HG02763 (cell line): ENCODE data around the gene KCP.

Experiments
- ATAC-seq: cut with Tn5 transposase; IDR thresholded peaks from one replicate; pipeline ENCODE4 v1.9.1; 2021; ENCODE audit warnings: mild to moderate bottlenecking, moderate library complexity; ENCODE audit not compliant: unreplicated experiment

KCP gene

DNA sequence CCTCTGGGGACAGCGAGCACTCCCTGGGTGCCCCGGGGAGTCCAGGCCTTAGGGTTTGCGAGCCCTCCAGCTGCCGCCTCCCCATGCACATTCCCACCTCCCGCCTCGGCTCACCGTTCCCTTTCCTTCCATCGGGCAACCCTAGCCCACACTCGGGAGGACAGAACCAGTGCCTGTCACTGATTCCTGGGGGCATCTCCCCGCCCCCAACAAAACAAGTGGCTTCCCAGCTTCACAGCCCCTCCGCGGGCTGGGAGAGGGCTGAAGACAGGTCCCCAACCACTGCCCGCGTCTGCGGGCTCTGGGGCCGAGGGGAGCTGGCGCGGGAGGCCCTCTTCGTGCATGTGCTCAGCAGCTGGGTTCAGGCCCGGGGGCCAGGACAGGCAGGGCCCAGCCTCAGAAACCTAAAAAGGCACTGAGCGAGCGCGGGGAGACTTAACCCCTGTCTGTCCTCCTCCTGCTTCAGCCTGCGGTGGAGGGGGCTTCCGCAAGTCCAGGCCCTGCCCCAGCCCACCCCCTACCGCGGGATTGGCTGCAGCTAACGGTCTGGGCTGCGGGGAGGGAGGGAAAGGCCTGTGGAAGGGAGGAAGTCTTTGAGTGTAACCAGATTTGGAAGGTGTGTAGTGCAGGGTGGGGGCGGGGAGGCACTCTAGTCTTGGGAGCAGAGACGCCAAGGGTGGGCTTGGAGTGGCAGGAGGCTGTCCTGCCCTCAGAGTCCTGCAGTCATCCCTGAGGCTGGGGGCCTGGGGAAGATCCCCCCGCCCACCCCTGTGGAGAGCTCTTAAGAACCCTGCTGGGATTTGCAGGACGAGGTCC lies 79.1 kb downstream of the KCP start:
- no peak for ATAC-seq

DNA sequence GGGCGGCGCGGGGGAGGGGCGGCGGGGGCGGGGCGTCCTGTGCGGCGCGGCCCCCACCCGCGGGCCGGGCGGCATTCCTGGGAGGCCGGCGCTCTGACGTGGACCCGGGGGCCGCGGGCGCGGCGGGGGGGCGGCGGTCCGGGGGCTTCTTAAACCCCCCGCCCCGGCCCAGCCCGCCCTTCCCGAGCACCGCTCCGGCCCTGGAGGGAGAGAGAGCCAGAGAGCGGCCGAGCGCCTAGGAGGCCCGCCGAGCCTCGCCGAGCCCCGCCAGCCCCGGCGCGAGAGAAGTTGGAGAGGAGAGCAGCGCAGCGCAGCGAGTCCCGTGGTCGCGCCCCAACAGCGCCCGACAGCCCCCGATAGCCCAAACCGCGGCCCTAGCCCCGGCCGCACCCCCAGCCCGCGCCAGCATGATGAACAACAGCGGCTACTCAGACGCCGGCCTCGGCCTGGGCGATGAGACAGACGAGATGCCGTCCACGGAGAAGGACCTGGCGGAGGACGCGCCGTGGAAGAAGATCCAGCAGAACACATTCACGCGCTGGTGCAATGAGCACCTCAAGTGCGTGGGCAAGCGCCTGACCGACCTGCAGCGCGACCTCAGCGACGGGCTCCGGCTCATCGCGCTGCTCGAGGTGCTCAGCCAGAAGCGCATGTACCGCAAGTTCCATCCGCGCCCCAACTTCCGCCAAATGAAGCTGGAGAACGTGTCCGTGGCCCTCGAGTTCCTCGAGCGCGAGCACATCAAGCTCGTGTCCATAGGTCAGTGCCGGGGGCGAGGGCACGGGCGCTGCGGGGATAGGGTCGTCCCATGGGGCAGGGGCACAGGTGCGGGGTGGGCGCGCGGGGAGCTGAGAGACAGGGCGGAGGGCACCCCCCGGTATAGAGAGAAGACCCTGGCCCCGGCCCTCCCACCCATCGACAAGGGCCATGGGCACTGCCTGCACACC lies 80.0 kb downstream of the KCP start, which contains the start of gene FLNC:
Gene FLNC (plus strand): TSS at position 176 of the 947 bp plus-strand sequence. CDS start 232 bp downstream, at position 408.
- ATAC-seq = no peak

DNA sequence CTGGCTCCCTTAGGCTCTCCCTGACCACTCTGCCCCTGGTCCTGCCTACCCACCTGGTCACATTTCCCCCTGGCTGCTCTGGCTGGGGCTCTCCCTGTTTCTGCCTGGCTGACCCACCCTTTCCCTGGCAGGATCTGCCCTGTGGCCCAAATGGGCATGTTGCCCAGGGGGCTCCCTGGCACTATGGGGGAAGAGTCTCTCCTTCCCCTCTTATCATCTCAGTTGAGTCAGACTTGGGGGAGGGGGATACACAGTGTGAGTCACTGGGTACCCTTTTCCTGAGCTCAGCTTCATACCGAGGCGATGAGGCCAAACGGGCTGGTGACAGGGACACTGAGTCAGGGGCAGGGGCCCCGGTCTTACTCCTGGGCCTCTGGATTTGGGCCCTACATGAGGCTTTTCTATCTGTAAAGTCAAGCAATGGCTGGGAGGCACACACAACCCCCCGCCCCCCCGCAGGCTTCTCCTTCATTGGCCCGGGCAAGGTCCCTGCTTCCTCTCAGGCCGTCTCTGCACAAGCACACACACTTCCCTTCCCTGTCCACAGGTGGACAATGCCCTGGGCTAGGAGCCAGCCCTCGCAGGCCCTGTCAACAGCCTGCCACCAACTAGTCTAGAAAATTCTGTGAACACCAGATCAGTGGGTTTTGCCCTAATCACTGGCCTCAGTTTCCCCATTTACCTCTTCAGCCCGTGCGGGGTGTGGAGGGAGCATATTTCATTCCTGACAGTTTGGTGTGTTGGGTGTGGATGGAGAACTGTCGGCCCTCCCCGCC lies 80.9 kb downstream of the KCP start:
- no peak for ATAC-seq

DNA sequence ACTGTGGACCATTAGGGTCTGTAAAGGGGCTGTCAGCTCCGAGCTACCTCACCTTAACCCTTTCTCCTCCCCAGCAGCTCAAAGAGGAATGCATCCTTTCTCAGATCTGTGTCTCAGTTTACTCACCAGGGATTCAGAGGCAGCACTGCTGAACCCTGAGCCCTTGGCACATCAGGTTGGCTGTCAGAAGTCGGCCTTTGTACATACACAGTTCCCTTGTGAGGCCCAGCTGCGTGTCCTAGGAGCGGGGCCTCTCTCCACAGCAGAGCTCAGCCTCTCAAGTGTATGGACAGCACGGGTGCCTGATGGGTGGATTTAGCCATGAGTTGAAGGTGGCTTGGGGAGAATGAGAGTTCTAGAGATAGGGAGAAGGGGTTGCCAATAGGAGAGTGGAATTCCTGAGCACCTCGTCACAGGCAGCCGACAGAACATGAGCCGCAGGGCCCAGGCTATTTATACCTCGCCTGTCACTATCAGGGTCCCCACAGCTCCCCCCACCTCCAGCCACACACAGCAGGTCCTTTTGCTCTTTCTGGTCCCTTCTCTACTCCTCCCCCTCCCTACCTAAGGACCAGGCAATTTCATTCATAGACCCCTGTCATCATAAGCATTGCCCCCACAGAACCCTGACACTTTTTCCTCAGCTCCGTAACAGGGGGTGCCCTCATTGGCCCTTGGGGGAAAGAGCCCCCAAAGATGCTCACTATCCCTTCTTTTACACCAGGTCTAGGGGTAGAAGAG lies 82.4 kb downstream of the KCP start:
- no peak for ATAC-seq

DNA sequence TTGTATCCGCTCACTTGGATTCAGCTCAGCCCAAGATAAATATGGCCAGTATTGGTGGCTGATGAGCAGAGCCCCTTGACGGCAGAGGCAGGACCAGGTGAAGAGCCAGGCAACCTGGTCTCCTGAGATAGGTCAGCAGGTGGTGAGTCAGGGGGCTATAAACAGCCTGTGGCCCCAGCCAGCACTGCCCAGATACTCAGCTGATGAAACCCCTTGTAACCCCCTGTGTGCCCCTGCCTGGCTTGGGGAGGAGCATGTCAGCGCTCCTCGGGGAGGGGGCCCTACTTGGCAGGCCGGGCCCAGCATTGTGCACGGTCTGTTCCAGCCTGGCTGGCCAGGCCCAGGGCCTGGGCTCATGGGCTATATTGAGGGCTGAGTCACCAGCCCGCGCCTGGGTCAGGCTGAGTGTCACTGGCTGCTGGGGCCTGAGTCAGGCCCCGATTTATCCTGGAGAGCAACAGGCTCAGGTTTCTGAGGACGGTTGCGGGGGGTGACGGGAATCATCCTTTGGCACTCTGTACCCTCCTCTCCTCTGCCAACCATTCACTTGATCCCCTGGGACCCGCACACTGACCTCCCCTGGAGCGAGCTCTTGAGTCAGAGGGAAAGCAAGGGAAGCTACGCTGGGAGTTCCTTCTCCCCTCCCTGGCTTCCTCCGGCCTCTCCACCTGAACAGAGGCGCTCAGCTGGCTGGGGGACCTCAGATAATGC lies 83.1 kb downstream of the KCP start:
- no peak for ATAC-seq

DNA sequence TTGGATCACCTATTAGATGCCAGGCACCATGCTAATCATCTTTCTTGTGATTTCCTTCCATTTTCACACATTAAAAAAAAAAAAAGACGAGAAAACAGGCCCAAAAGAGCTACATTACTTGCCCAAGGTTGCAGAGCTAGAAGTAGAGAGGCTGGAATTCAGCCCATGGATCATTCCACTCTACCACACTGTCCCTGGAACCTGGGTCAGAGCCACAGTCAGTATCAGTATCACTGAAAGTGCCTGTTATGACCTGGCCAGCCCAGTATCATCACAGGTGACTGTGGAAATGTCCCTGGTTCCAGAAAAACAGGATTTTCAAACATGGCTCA lies 83.6 kb downstream of the KCP start:
- no peak for ATAC-seq
